Spleen (tissue), 7 donors: ENCODE results near the gene SRCIN1.
"Not testable (repeated sequence)": the region's sequence is repeated elsewhere in the genome, so short reads cannot be mapped to it uniquely, and the experiment has no call there.

ENCODE experiments used
- CTCF ChIP-seq, 11 experiments: fragments of 200-600 bp in 7 of 11; fragments of 450-650 bp in 4 of 11; sonication (generic) in 4 of 11; IDR thresholded peaks in 8 of 11; conservative IDR thresholded peaks in 3 of 11; 1 replicate in 7 of 11; 2 replicates in 4 of 11; pipeline versions ENCODE4 v1.4.0 to v1.8.0; 2016 to 2021; ENCODE audit warnings: antibody characterized with exemption in 11 of 11, inconsistent platforms in 4 of 11, mild to moderate bottlenecking in 1 of 11
- POLR2A ChIP-seq, 3 donors: fragments of 450-650 bp; IDR thresholded peaks; one replicate each; pipeline ENCODE4 v1.5.1; 2017; ENCODE audit warnings: antibody characterized with exemption in 3 of 3, mild to moderate bottlenecking in 1 of 3
- POLR2AphosphoS5 ChIP-seq, 3 donors: sonication (generic); formaldehyde crosslinking; IDR thresholded peaks; one replicate each; pipeline ENCODE4 v1.5.1; 2017; ENCODE audit warnings: antibody characterized with exemption in 3 of 3
- donor health status: DM: no; HTN: no; CAD: no; lungs with moderate emphysema.
- donor health status: DM: no; HTN: no; CAD: no.
- donor health status: DM: no; HTN: no; CAD: no.

GRCh38 chr17:38526526-38526925 is 79.2 kb downstream of the SRCIN1 start:
- TF ChIP-seq CTCF (IDR thresholded peaks at IDR 0.05 in 8 of 11, conservative IDR thresholded peaks at IDR 0.05 in 3 of 11); POLR2A (IDR thresholded peaks at IDR 0.05); POLR2AphosphoS5 (IDR thresholded peaks at IDR 0.05): not testable (repeated sequence)
